DLD1 (cell line): ENCODE results near the gene COX7A2L.
"Not testable (repeated sequence)": the region's sequence is repeated elsewhere in the genome, so short reads cannot be mapped to it uniquely, and the experiment has no call there.

Source experiments
- in situ Hi-C: cut with HindIII; loops from 2 replicates; pipeline ENCODE4 v1.10.0; 2017; ENCODE audit warnings: low sequenced_read_pairs

Gene COX7A2L

DNA sequence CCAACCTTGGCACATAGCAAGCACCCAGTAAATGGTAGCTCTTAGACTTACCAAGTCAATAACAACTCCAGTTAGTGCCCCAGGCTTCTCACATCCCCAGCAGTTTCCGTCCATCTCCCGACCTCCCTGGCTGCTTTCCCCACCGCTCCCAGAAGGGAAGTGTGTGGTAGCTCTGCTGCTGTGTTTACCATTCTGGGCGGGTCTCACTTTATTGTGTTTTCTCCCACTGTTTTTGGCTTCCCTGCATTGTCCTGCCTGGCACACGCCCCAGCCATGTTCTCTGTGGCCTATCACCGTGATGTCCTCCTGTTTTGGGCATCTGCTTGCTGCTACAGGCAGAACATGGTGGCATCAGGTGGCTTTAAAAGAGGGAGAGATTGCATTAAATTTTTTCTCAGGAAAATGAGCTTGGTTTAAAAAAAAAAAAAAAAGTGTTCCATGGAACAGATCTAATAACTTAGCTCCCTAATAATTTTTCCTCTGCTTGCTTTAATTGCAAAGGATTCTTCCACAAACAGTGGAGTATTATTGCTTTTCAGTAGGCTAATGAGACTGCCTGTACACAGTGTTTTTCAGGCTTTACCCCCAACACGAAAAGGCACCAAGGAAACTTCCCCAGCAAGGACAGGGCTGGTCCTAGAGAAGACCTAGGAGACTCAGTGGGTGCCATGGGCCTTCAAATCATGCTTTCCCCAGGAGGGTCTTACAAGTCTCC is 8.0 kb upstream of the COX7A2L start:
- in situ Hi-C loops, result no loop called here

DNA sequence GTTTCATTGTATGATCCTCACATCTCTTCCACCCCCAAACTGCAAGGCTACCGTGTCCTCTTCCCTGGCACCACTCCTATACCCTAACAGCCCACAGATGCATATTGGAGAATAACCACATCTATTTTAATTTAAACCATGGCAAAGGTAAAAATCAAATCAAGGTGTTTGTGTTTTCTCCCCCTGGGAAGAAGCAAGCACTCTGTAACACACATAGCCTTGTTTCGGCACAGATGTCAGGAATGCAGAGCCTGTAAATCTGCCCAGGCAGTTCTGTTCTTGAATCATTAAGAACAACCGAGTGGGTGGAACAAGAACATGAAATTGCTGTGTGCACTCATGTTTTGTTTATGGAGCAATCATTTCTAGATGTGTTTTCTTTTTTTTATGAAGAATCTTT is 6.8 kb upstream of the COX7A2L start:
- in situ Hi-C loops, result no loop called here

DNA sequence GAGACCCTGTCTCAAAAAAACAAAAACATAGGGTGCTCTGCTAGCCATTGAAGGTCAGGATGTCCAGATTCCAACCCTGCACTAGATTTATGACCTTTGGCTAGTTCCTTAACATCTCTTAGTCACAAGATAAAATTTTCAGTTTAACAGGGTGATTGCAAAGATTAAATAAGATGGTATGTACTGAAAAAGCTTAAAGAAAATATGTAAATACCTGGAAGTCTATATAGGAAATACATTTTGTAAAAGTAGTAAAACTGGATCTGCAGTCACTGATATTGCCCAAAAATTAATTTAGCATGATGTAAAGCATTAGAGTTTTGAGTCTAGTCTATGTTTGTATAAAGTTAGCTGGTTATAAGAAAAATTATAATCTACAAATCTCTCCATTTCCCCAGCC is 5.4 kb upstream of the COX7A2L start:
- in situ Hi-C loops, result no loop called here

DNA sequence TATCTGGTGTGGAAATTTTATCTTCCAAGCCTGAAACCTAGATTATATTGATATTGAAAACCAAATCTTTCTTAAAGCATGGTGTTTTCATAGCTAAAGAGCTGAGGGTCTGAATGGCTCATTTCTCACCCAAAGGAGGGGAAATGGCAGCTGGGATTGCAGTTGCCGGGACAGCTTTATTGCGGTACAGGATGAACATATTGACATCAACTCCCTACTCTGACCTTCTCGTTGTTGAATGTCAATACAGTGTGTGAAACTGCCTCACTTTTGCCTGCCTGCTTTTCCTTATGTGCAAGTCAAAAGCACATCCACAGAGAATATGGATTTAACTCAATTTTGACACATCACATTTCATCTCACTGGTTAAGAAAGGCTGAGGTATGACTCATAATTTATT is 3.6 kb upstream of the COX7A2L start:
- in situ Hi-C loops, result no loop called here

DNA sequence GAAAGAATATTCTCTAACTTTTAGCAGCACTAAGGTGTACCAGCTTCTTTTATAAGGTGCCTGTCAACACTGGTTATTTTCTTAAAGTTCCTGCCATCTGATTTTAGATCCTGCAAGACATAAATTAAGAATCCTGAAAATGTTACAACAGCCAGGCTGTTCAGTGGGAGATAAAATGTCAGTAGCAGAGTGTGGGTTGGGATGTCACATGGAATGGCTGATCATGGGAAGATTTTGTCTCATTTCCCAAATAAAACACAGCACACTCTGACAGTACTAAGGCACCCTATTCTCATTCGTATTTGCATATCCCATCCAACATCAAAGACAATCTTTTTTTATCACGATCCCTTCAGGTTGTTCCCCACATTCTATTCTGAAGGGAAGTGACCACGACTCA is 2.4 kb upstream of the COX7A2L start:
- in situ Hi-C loops, result no loop called here

DNA sequence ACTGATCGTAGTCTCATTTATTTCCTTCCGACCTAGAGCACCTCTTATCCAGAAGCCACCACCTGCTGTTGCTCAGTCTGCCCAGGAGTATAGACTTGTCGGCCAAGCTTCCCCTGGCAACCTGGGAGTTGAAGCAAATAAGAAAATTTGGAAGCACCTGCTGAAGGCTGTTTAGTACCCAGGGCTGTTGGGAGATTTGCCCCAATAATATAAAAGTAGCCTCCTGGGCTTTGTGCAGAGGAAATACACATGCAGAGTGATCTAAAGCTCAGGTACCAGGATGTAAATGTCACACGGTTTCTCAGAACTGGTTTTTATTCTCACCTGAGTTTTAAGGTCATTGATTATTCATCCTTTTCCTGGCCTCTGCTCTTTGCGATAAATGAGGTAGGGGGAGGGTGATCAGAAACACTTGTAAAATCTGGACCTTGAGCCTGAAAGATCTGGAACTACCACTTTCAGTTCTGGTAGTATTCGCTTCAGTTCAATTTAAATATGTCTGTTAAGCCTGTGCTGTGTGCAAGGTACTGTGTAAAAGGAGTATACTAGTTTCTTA is 789 bp upstream of the COX7A2L start:
- in situ Hi-C loops, result no loop called here

DNA sequence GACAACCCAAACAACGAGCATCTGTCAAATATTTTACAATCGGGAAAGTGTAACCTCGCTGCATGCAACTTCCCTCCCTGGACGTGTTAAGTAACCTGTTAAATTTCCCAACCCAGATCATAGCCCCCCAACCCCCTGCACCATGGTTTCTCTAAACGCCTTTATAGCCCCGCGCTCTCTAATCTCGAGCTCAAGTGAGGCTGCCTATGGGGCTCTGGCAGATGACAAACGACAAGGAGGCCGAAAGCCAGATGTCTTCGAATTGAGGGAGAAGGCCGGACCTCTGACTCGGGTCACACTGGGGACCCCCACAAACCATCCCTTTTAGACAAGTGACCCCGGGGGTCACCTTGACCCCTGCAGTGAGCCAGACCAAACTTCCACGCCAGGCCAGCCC is 526 bp downstream of the COX7A2L start:
- in situ Hi-C loops, result no loop called here

DNA sequence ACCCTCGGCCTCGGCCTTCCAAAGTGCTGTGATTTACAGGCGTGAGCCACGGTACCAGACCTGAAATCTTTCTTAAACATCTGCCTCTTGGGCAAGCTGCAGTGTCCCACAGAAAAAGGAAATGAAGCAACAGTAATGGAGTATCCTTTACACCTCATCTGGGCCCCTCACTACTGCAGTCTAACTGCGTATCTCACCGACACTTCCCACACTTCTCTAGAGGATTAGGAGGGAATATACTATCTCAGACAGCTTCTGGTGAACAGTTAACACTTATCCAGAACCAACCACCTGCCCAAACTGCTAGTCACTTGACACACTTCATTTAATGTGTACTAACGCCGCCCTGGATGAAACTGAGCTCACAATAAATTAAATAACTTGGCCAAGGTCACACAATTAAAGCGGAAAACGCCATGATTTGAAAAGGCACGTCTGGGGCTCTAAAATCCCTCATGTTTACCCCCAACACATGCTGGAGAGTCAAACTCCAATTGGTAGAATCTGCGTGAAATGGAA is 993 bp downstream of the COX7A2L start:
- in situ Hi-C loops, result no loop called here

DNA sequence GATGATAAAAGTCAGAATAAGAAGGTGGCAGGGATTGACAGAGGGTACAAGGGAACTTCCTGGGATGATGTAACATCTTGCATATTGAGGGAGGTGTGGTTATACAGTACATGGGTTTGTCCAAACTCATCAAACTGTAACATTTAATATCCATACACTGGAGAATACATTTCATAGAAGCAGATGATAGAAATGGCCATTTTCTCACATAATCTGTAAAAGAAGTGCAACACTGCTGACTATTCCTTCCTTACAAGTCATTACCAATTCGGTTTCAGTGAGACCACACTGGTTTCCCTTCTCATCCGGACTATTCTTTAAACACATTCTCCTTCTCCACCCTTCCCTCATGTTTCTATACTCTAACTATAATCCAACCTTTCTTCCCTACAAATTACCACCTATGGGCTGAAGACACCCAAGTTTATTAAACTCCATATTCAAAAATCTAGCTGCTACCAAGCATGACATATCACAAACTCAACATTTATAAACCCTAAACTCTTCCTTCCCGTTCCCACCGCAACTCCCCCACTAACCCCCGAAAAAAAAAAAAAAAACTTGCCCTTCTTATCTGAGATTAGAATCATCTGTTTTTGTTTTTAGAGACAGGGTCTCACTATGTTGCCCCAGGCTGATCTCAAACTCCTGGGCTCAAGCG is 1.6 kb downstream of the COX7A2L start:
- in situ Hi-C loops, result no loop called here

DNA sequence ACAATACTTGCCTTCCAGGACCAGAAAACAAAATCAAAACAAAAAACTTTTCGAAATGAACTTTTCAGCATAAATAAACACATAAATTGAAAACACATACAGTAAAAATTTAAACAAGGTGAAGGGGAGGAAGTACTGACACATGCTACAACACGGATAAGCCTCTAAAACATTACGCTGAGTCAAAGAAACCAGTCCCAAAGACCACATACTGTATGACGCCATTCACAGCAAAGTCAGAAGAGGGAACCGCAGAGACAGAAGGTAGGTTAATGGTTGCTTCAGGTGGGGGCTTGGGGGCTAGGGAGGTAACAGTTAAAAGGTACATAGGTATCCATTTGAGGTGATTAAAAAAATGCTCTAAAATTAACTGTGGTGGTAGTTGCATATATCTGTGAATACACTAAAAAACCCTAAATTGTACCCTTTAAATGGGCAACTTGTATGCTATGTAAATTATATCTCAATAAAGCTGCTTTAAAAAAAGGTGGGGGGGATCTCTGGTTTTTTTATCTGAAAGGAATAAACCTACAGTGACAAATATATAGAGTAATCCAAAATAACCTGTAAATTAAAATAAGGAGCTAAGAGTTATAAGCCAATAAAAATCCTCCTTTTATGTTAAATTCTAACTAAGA is 7.1 kb downstream of the COX7A2L start:
- in situ Hi-C loops, result no loop called here

DNA sequence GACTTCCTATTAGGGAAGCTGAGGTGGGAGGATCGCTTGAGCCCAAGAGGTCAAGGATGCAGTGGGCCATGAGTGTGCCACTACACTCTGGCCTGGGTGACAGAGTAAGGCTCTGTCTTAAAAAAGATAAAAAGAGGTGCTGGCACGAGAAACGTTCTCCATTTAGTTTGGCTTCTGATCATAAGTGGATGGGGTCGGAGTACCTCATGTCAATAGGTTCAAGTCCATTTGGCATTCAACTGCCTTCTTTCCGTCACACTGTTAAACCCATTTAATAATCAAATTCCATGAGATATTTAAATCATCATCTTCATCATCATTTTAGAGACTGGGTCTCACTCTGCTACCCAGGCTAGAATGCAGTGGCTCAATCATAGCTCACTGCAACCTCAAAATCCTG is 9.2 kb downstream of the COX7A2L start:
- in situ Hi-C loops, result no loop called here

DNA sequence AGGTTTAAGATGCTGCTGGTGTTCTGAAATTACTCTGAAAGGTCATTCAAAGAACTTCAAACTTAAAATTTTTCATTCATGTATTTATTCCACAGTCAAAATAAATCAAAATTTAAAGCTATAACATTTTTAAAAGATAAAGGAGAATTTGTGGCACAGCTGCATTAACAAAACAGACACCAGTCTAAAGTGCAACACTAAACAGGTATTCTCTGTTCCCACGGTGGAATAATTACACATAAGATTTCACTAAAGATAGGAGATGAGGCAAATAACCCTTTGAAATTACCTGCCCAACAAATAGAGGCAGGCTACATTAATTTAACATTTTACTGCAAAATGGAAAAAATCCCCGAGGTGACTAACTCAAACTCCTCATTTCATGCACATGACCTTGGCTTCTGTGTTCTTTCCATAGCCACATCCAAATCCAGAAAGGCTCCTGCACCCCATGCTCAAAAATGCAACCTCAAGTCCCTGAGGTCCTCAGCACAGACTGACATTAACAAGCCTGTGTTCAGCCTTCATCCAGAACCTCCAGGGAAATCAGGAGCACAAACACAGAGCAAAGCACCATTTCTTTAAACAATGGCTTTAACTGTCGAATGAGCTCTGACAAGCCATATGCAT is 10.5 kb downstream of the COX7A2L start:
- in situ Hi-C loops, result no loop called here

DNA sequence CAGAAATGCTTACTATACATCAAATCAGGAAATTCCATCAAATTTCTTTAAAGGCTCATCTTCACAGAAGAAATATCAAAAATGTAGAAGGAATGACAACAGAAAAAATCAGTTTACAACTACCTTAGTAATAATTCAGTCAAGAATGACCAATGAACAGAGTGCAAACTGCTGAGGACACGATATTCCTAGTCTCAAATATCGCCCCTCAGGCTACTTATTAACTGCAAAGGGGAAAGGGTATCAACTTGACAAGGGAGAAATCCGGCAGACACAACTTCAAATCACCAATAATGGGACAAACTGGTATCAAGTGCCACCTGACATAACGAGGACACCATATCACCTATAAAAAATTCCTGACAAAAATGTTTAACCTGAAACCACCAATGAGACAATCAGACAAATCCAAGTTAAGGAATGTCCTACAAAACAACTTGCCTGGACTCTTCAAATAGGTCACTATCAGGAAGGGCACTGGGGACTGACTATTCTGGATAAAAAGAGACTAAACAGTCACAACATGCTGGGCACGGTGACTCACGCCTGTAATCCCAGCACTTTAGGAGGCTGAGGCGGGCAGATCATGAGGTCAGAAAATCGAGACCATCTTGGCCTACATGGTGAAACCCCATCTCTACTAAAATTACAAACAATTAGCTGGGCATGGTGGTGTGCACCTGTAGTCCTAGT is 12.8 kb downstream of the COX7A2L start:
- in situ Hi-C loops, result no loop called here

DNA sequence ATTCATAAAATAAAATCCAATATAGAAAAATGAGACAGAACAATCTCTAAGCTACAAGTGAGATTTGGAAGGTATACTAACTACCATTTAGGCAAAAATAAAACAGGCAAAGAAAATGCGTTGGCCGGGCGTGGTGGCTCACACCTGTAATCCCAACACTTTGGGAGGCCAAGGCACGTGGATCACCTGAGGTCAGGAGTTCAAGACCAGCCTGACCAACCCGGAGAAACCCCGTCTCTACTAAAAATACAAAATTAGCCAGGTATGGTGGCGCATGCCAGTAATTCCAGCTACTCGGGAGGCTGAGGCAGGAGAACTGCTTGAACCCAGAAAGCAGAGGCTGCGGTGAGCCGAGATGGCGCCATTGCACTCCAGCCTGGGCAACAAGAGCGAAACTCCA is 13.5 kb downstream of the COX7A2L start:
- in situ Hi-C loops, result not testable (repeated sequence)

DNA sequence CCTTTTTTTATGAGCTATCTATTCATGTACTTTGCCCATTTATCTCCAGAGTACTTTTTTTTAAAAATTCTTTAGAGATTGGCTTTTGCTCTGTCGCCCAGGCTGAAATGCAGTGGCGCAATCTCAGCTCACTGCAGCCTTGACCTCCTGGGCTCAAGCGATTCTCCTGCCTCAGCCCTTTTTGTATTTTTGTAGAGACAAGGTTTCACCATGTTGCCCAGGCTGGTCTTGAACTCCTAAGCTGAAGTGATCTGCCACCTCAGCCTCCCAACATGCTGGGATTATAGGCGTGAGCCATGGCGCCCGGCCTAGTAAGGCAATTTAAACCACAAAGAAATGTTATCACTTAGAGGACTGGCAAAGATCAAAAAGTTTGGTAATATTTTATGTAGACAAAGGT is 14.2 kb downstream of the COX7A2L start:
- in situ Hi-C loops, result not testable (repeated sequence)

DNA sequence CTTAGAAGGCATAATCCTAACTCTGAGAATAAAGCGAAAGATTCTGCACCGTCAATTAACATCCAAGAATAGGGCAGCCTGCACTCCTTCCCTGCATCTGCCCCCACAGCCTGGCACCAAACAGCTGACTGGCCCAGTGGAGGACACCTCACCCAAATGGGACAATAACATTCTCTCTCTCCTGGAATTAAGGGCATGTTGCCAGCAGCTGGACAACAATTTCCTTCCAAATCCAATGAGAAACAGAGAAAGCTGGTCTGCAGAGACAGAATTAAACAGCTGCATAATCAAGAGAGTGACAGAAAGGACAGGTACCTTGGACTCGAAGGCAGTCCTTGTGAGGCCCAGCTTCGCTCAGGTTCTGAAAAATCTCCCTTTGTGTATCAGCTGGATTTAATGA is 15.0 kb downstream of the COX7A2L start:
- in situ Hi-C loops, result no loop called here

DNA sequence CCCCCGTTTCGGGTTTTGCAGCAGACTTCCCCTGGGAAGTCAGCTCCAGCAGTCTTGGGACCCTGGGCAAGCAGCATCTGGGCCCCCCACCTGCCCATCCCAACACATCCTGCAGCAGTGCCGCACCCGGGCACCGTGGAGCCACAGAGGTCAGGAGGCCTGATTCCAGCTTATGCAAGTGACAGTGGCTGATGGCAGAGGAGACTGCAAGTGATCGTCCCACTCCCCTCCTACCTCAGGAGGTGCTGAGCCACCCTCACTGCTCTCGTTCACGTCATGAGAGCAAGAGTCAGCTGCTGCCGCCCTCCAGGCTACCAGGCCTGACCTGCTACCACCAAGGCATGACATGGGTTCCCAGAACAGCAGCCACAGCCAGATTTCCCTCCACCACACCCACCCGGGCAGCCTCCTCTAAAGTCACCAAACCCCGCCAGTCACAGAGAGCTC is 18.2 kb downstream of the COX7A2L start:
- in situ Hi-C loops, result no loop called here

DNA sequence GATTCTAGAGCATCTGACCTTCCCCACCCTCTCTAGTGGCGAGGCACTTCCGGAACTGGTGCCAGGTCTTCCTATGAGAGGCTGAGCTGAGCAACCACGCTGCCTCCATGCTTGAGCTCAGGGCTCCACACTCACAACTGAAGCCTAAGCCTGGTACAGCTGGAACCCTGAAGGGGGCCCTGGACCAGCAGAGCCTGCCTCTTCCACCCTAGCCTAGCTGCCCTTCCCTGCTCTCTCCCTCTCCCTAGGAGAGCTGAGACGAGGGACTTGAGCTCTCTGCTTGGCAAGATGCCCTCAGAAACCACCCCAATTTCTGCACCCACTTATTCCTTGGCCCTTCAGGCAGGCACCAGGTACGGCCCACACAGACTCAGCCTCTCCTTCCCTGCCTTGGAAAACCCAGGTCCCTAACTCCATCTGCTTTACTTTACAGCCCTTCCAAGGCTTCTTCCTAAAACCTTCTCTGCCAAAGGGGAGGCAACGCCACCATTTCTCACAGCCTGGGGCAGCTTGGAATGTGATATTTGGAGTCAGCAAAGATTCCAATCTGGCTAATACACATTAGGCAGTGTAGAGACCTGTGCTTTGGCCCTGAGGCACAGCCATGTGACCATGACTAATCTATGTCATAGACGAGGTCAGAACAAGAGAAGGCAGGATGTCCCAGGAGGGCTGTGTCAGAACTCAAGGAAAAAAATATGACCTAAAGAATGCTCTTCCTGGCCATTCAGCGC is 18.8 kb downstream of the COX7A2L start:
- in situ Hi-C loops, result no loop called here

DNA sequence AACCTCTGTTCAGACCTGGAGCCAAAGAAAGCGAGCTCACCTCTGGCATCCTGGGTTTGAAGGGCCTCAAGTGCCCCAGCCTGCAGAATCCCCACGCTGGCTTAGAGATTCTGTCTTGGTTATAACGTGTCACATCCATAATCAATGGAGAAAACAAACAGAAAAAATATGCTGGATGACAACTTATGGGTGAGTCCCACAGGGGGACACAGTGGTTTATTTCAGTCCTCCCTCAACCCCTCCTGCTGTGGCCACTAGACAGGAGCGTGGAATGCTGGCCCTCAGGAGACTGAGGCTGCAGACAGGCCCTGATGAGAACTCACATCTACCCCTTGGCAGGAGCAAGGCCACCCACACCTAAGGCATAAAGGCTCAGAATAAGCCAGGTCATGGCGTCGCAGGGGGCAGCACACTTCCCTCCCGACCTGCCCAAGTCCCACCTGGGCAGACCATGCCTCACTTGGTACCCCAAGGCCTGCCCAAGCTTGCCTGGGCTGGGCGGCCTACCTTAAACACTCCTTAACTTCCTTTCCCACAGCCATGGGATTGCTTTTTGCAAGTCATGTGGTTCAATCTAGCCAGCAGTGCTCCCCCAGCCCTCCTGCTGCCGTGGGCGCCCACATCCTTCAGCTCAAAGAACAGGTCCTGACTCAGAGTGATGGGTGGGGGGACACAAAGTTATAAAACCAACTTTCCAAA is 19.9 kb downstream of the COX7A2L start:
- in situ Hi-C loops, result no loop called here
